ENCODE measurements around the gene RPAP2.

DNA sequence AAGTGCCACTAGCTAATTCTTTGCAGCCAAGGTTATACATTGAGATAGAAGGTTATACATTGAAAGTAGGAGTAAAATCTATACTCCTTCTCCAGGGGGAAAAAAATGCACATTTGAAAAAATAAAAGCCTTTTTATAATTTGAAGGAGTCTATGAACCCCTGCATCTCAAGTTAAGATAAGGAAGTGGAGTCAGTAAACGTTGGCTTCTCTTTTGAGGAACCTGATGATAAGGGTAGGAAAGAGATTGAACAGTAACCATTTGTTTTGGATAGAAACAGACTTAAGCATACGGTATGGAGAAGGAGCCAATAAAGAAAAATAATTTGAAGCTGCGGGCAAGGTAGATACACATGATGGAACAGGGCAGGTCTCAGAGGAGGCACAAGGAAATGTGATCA is 64.1 kb downstream of the RPAP2 start:
- TF ChIP-seq POLR2A (IDR thresholded peaks at IDR 0.05; ENCODE audit: low read depth, low read length) (no peak), TCF12 (IDR thresholded peaks at IDR 0.05; ENCODE audit: low read depth, low read length) (no peak), EP300 (IDR thresholded peaks at IDR 0.05; ENCODE audit: borderline replicate concordance in 1 of 2, control insufficient read depth in 1 of 2, low read depth in 2 of 2, low read length in 2 of 2) (no peak)
